Neural progenitor cell (in vitro differentiated cells): Measurements from ENCODE around the gene PYGM.

Experiments
- CTCF ChIP-seq: fragments of 200-600 bp; sonication (generic); IDR thresholded peaks from 2 replicates; pipeline ENCODE4 v1.5.1; 2017; ENCODE audit warnings: antibody characterized with exemption, mild to moderate bottlenecking
- EZH2 ChIP-seq: fragments of 200-600 bp; sonication (generic); IDR thresholded peaks from 2 replicates; pipeline ENCODE4 v1.6.1; 2017; ENCODE audit warnings: antibody characterized with exemption, mild to moderate bottlenecking, moderate library complexity
- EZH2phosphoT487 ChIP-seq: fragments of 200-600 bp; sonication (generic); IDR thresholded peaks from 2 replicates; pipeline ENCODE4 v1.6.1; 2017; ENCODE audit warnings: antibody characterized with exemption

- TF ChIP-seq CTCF (no peak), EZH2phosphoT487 (no peak), EZH2 (no peak)
Observed at GRCh38 chr11:64799623-64800302, 40.0 kb upstream of the PYGM start.
